HepG2 (cell line): ENCODE data around the gene ZBTB46. TPM values are rescaled to one million over a fixed set of nuclear protein-coding genes. Genes with fewer than 3 reads are reported as not detected.

Source experiments
- CSRNP1 ChIP-seq: sonication (generic); formaldehyde crosslinking; IDR thresholded peaks from 2 replicates; pipeline ENCODE4 v1.8.1; 2023; ENCODE audit warnings: mild to moderate bottlenecking, missing genetic modification reagents
- DR1 ChIP-seq: sonication (generic); formaldehyde crosslinking; IDR thresholded peaks from 2 replicates; pipeline ENCODE4 v1.8.0; 2021; ENCODE audit warnings: mild to moderate bottlenecking, missing genetic modification reagents, inconsistent platforms
- FOSL1 ChIP-seq: sonication (generic); formaldehyde crosslinking; IDR thresholded peaks from 2 replicates; pipeline ENCODE4 v1.9.0; 2021; ENCODE audit warnings: missing genetic modification reagents, borderline replicate concordance
- FOXA3 ChIP-seq: IDR thresholded peaks from 2 replicates; pipeline ENCODE4 v1.6.1; 2016; ENCODE audit warnings: missing genetic modification reagents, missing compliant biosample characterization
- HDAC1 ChIP-seq: sonication (generic); formaldehyde crosslinking; IDR thresholded peaks from 2 replicates; pipeline ENCODE4 v1.5.1; 2020; ENCODE audit warnings: mild to moderate bottlenecking, missing genetic modification reagents
- MAFG ChIP-seq: sonication (generic); formaldehyde crosslinking; IDR thresholded peaks from 2 replicates; pipeline ENCODE4 v1.5.1; 2020; ENCODE audit warnings: mild to moderate bottlenecking, missing genetic modification reagents
- MBD4 ChIP-seq: IDR thresholded peaks from 2 replicates; pipeline ENCODE4 v1.6.1; 2012; ENCODE audit warnings: low read length, inconsistent platforms, borderline replicate concordance
- POLR2AphosphoS5 ChIP-seq: IDR thresholded peaks from 2 replicates; pipeline ENCODE4 v1.6.1; 2012; ENCODE audit warnings: low read depth, low read length
- SOX6 ChIP-seq, 2 experiments: fragments of 450-650 bp in 1 of 2; sonication (generic) in 1 of 2; formaldehyde crosslinking in 1 of 2; IDR thresholded peaks; 2 replicates each; pipeline versions ENCODE4 v1.4.0 to v1.6.1; 2017 to 2020; ENCODE audit warnings: antibody characterized with exemption in 1 of 2, mild to moderate bottlenecking in 1 of 2, missing genetic modification reagents in 1 of 2
- TBX2 ChIP-seq: sonication (generic); formaldehyde crosslinking; IDR thresholded peaks from 2 replicates; pipeline ENCODE4 v1.5.0; 2020; ENCODE audit warnings: missing genetic modification reagents, mild to moderate bottlenecking, borderline replicate concordance
- TEF ChIP-seq: sonication (generic); formaldehyde crosslinking; IDR thresholded peaks from 2 replicates; pipeline ENCODE4 v1.5.0; 2020; ENCODE audit warnings: missing genetic modification reagents
- TFDP2 ChIP-seq: sonication (generic); formaldehyde crosslinking; IDR thresholded peaks from 2 replicates; pipeline ENCODE4 v1.4.0; 2020; ENCODE audit warnings: missing genetic modification reagents
- ZNF407 ChIP-seq: sonication (generic); formaldehyde crosslinking; IDR thresholded peaks from one replicate; pipeline ENCODE4 v1.5.1; 2020; ENCODE audit warnings: mild to moderate bottlenecking, missing genetic modification reagents; ENCODE audit errors: not compliant biosample characterization
- ZNF619 ChIP-seq: sonication (generic); formaldehyde crosslinking; IDR thresholded peaks from 2 replicates; pipeline ENCODE4 v1.4.0; 2020; ENCODE audit warnings: mild to moderate bottlenecking, missing genetic modification reagents
- ZNF713 ChIP-seq: sonication (generic); formaldehyde crosslinking; IDR thresholded peaks from 2 replicates; pipeline ENCODE4 v1.4.0; 2020; ENCODE audit warnings: mild to moderate bottlenecking, missing genetic modification reagents
- ZNF768 ChIP-seq: sonication (generic); formaldehyde crosslinking; IDR thresholded peaks from 2 replicates; pipeline ENCODE4 v1.4.0; 2020; ENCODE audit warnings: missing genetic modification reagents
- polyA plus RNA-seq, 8 experiments: library from polyadenylated mRNA; depleted of rRNA in 3 of 8; stranded (reverse) in 7 of 8; unstranded in 1 of 8; fragments of >200 nt; fragmentation: Illumina TruSeq in 4 of 8; extraction: Trizol in 4 of 8; gene quantifications; 2 replicates each; pipeline versions ENCODE4 v1.2.1 to v1.2.3, GENCODE V29; 2011 to 2016; ENCODE audit warnings: low read depth in 4 of 8, missing spikeins in 1 of 8, mixed read lengths in 1 of 8; ENCODE audit not compliant: insufficient read depth in 1 of 8
- total RNA-seq, 5 experiments: library from RNA; depleted of rRNA; stranded (reverse); fragments of >200 nt; fragmentation: Illumina TruSeq; extraction: Trizol; gene quantifications; 2 replicates each; pipeline ENCODE4 v1.2.3, GENCODE V29; 2016; ENCODE audit warnings: low read depth in 1 of 5

ZBTB46 gene
- total and polyA plus RNA-seq, 2 of the 13 experiments (the other 11 are each of a cell fraction or from before 2014, with no cell fraction given) = 1.6 to 13.5 TPM

GRCh38 chr20:63848003-63848911, 17.2 kb upstream of the ZBTB46 start (continued):
- TF ChIP-seq TFDP2 (CRISPR knock-in tag) (0 out of 2 replicates have a peak, but pooled peaks have one; percentile 14), FOXA3 (CRISPR knock-in tag) (no peak), DR1 (no peak), ZNF407 (CRISPR knock-in tag) (no peak), MAFG (CRISPR knock-in tag) (no peak), CSRNP1 (CRISPR knock-in tag) (no peak; the same call in 1 of the 2 replicates), MBD4 (no peak), ZNF713 (CRISPR knock-in tag) (no peak), FOSL1 (CRISPR knock-in tag) (no peak), ZNF768 (CRISPR knock-in tag) (no peak), SOX6 (IDR thresholded peaks at IDR 0.05) (no peak), SOX6 (CRISPR knock-in tag; IDR thresholded peaks at IDR 0.05) (peak; percentile 35; the same call in 1 of the 2 replicates), HDAC1 (peak; percentile 28), TBX2 (peak; percentile 26; the same call in 1 of the 2 replicates), ZNF619 (CRISPR knock-in tag) (no peak), TEF (CRISPR knock-in tag) (no peak), POLR2AphosphoS5 (no peak)
